HG02588 (cell line): ENCODE measurements around the gene TAT.
"Not testable (repeated sequence)": the region's sequence is repeated elsewhere in the genome, so short reads cannot be mapped to it uniquely, and the experiment has no call there.

ENCODE experiments used
- ATAC-seq: cut with Tn5 transposase; IDR thresholded peaks from one replicate; pipeline ENCODE4 v1.9.1; 2021; ENCODE audit warnings: mild to moderate bottlenecking, moderate library complexity; ENCODE audit not compliant: unreplicated experiment

The TAT gene

GRCh38 chr16:71576971-71577370, at the start of gene TAT:
Gene TAT, minus strand, starts transcription at chr16:71577092. Its CDS starts 677 bp downstream, at chr16:71576415.
- no peak for ATAC-seq

GRCh38 chr16:71626018-71626857, 49.3 kb upstream of the TAT start, which contains the start of gene MARVELD3:
Gene MARVELD3, plus strand, starts transcription at chr16:71626184. Its CDS starts 46 bp downstream, at chr16:71626230.
- no peak for ATAC-seq

GRCh38 chr16:71625113-71625850, 48.4 kb upstream of the TAT start:
- no peak for ATAC-seq

GRCh38 chr16:71623597-71623996, 46.7 kb upstream of the TAT start:
- no peak for ATAC-seq

- ATAC-seq, result no peak
Observed at GRCh38 chr16:71622088-71622487, 45.2 kb upstream of the TAT start.

GRCh38 chr16:71618429-71618828, 41.5 kb upstream of the TAT start:
- no peak for ATAC-seq

GRCh38 chr16:71614956-71615355, 38.1 kb upstream of the TAT start:
- not testable (repeated sequence) for ATAC-seq

GRCh38 chr16:71610936-71611871, 34.3 kb upstream of the TAT start:
- ATAC-seq, result peak; percentile 41

- ATAC-seq, result no peak
Observed at GRCh38 chr16:71610447-71610846, 33.6 kb upstream of the TAT start.

GRCh38 chr16:71609066-71609465, 32.2 kb upstream of the TAT start:
- ATAC-seq, result no peak

GRCh38 chr16:71600822-71601221, 23.9 kb upstream of the TAT start:
- ATAC-seq, result no peak

GRCh38 chr16:71598426-71598825, 21.5 kb upstream of the TAT start:
- not testable (repeated sequence) for ATAC-seq

- not testable (repeated sequence) for ATAC-seq
Observed at GRCh38 chr16:71595340-71595826, 18.5 kb upstream of the TAT start.

GRCh38 chr16:71594000-71594646, 17.2 kb upstream of the TAT start:
- ATAC-seq, result no peak

GRCh38 chr16:71593048-71593999, 16.4 kb upstream of the TAT start:
- no peak for ATAC-seq

- no peak for ATAC-seq
Observed at GRCh38 chr16:71591917-71592316, 15.0 kb upstream of the TAT start.

- no peak for ATAC-seq
Observed at GRCh38 chr16:71590584-71590983, 13.7 kb upstream of the TAT start.

GRCh38 chr16:71590071-71590470, 13.2 kb upstream of the TAT start:
- ATAC-seq, result not testable (repeated sequence)

GRCh38 chr16:71589334-71589733, 12.4 kb upstream of the TAT start:
- not testable (repeated sequence) for ATAC-seq
